ENCODE data around the gene ZNF474. TPM values are rescaled to one million over a fixed set of nuclear protein-coding genes. Genes with fewer than 3 reads are reported as not detected.

Gene ZNF474
- total and polyA plus RNA-seq, 2 of the 4 experiments (the other 2 are of a cell fraction), result 0.24 to 0.54 TPM

DNA sequence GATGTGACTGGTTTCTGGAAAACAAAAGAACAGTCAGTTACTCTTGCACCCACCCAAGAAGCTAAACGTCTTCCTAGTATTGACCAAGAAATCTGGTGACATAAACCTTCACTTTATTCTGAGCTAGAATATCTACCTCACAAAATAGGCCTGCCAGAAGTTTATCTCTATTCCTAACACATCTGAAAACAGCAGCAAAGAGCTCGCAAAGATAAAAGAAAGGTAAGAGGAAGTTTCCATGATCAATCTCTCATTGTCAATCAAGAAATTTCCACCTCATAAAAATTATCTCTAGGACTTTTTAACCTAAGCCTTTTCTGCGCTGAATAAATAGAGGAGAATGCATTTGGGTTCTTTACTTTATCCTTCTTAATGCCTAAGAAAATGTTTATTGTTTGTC lies 17.3 kb upstream of the ZNF474 start:
- CTCF ChIA-PET, result interaction anchor here (0.6 to 1.4 kb wide), 3 partner anchors 8 to 44 kb away, joined by 3 read pairs; no protein-coding TSS in a partner anchor
- H4K91ac ChIP-seq (ENCODE audit: insufficient read depth, low read depth, low read length), result no peak overlapping the region
- H3K23ac ChIP-seq (ENCODE audit: low read depth, low read length), result no peak overlapping the region
- peaks cover 3% of the 10 kb centered on the region; the same call in 1 of the 2 replicates for H3K4me1 ChIP-seq (ENCODE audit: control insufficient read depth, insufficient read depth, low read length)
- H3K18ac ChIP-seq (ENCODE audit: low read depth, low read length), result no peak overlapping the region
- H2BK20ac ChIP-seq (ENCODE audit: low read depth, low read length), result no peak overlapping the region
- POLR2A ChIA-PET (ENCODE audit: unreplicated experiment), result no interaction called here
- no TSS peak for BruUV-seq (replicated peaks)
- no peak overlapping the region for H3K14ac ChIP-seq (replicated peaks; ENCODE audit: low read depth, low read length)
- H4K8ac ChIP-seq (ENCODE audit: low read depth in 2 of 2, low read length in 2 of 2), result no peak overlapping the region
- no peak overlapping the region for H2AK9ac ChIP-seq (replicated peaks; ENCODE audit: low read depth, low read length, poor library complexity)
- H2AK5ac ChIP-seq (ENCODE audit: low read depth, low read length), result no peak overlapping the region
- no peaks in the 10 kb centered on the region for H4K20me1 ChIP-seq (ENCODE audit: insufficient read depth, low read length)
- no CpG with 5 or more reads among the region's 3 CpGs for WGBS, 2 experiments (ENCODE audit: extremely low coverage in 2 of 2, insufficient read length in 1 of 2)
- H3K27me3 ChIP-seq (ENCODE audit: control insufficient read depth, insufficient read depth, low read length), result no peaks in the 10 kb centered on the region
- no peaks in the 10 kb centered on the region for H3K9me3 ChIP-seq (ENCODE audit: control insufficient read depth, insufficient read depth, low read length)
- in situ Hi-C loops (cut with MboI; ENCODE audit: low sequenced_read_pairs) (no loop called here), intact Hi-C loops (cut with micrococcal nuclease) (no loop called here), dilution Hi-C loops (cut with HindIII; ENCODE audit: low sequenced_read_pairs, unreplicated experiment) (no loop called here)
- no peak overlapping the region for H4K5ac ChIP-seq (ENCODE audit: low read depth, low read length)
- ATAC-seq (ENCODE audit: low read depth), result no peak
- no peak overlapping the region for H3K9ac ChIP-seq (ENCODE audit: low read depth, low read length)
- H3K56ac ChIP-seq (ENCODE audit: extremely low read depth, insufficient read depth, low read length), result no peak overlapping the region
- DNase-seq, result no peak
- no peak overlapping the region for H3K4ac ChIP-seq (ENCODE audit: low read depth, low read length)
- H3K27ac ChIP-seq (ENCODE audit: insufficient read depth, low read length), result no peak overlapping the region
- no peaks in the 10 kb centered on the region for H3K36me3 ChIP-seq (ENCODE audit: control insufficient read depth, insufficient read depth, low read length)
- H2AFZ ChIP-seq (replicated peaks; ENCODE audit: low read length, poor library complexity), result no peak overlapping the region
- 0 out of 2 replicates have a peak, but pooled peaks cover 3% of the 10 kb centered on the region for H3K9me1 ChIP-seq (ENCODE audit: insufficient read depth, low read length)
- H2BK120ac ChIP-seq (ENCODE audit: low read depth, low read length), result no peak overlapping the region
- no peak overlapping the region for H2BK5ac ChIP-seq (ENCODE audit: low read depth, low read length, poor library complexity, severe bottlenecking)
- H3K79me1 ChIP-seq (ENCODE audit: low read depth in 1 of 2, low read length in 2 of 2), result no peaks in the 10 kb centered on the region
- TF ChIP-seq, protein P1, sequence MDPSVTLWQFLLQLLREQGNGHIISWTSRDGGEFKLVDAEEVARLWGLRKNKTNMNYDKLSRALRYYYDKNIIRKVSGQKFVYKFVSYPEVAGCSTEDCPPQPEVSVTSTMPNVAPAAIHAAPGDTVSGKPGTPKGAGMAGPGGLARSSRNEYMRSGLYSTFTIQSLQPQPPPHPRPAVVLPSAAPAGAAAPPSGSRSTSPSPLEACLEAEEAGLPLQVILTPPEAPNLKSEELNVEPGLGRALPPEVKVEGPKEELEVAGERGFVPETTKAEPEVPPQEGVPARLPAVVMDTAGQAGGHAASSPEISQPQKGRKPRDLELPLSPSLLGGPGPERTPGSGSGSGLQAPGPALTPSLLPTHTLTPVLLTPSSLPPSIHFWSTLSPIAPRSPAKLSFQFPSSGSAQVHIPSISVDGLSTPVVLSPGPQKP (IDR thresholded peaks at IDR 0.05; ENCODE audit: borderline replicate concordance, low read depth, low read length), result no peak
- TF ChIP-seq RAD21 (IDR thresholded peaks at IDR 0.05; ENCODE audit: low read length) (no peak), SMC3 (IDR thresholded peaks at IDR 0.05; ENCODE audit: low read depth, low read length) (no peak), MXI1 (IDR thresholded peaks at IDR 0.05; ENCODE audit: borderline replicate concordance, low read depth, low read length) (no peak), RFX5 (IDR thresholded peaks at IDR 0.05; ENCODE audit: low read depth, low read length) (no peak), NFE2L2 (IDR thresholded peaks at IDR 0.05; ENCODE audit: low read depth, low read length) (no peak), CEBPB (IDR thresholded peaks at IDR 0.05; ENCODE audit: low read depth, low read length) (no peak), MAFK (IDR thresholded peaks at IDR 0.05; ENCODE audit: low read depth, low read length) (no peak), BHLHE40 (IDR thresholded peaks at IDR 0.05; ENCODE audit: low read depth, low read length) (no peak), FOS (IDR thresholded peaks at IDR 0.05; ENCODE audit: low read depth, low read length) (no peak), MAZ (IDR thresholded peaks at IDR 0.05; ENCODE audit: borderline replicate concordance, low read depth, low read length) (no peak), POLR2A (IDR thresholded peaks at IDR 0.05; ENCODE audit: low read depth, low read length) (no peak), CHD1 (IDR thresholded peaks at IDR 0.05; ENCODE audit: low read depth, low read length) (no peak), RCOR1 (IDR thresholded peaks at IDR 0.05; ENCODE audit: insufficient replicate concordance, low read length) (no peak)
- TF ChIP-seq, protein P2, sequence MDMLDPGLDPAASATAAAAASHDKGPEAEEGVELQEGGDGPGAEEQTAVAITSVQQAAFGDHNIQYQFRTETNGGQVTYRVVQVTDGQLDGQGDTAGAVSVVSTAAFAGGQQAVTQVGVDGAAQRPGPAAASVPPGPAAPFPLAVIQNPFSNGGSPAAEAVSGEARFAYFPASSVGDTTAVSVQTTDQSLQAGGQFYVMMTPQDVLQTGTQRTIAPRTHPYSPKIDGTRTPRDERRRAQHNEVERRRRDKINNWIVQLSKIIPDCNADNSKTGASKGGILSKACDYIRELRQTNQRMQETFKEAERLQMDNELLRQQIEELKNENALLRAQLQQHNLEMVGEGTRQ (IDR thresholded peaks at IDR 0.05; ENCODE audit: low read depth, low read length), result no peak
- TF ChIP-seq, protein P3, sequence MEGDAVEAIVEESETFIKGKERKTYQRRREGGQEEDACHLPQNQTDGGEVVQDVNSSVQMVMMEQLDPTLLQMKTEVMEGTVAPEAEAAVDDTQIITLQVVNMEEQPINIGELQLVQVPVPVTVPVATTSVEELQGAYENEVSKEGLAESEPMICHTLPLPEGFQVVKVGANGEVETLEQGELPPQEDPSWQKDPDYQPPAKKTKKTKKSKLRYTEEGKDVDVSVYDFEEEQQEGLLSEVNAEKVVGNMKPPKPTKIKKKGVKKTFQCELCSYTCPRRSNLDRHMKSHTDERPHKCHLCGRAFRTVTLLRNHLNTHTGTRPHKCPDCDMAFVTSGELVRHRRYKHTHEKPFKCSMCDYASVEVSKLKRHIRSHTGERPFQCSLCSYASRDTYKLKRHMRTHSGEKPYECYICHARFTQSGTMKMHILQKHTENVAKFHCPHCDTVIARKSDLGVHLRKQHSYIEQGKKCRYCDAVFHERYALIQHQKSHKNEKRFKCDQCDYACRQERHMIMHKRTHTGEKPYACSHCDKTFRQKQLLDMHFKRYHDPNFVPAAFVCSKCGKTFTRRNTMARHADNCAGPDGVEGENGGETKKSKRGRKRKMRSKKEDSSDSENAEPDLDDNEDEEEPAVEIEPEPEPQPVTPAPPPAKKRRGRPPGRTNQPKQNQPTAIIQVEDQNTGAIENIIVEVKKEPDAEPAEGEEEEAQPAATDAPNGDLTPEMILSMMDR (conservative IDR thresholded peaks at IDR 0.05; ENCODE audit: low read depth, low read length), result no peak
- H2BK15ac ChIP-seq (ENCODE audit: low read depth, low read length), result no peak overlapping the region
- H3K4me2 ChIP-seq (ENCODE audit: low read depth, low read length), result no peak overlapping the region
- H3K4me3 ChIP-seq (ENCODE audit: insufficient read depth, low read depth, low read length), result no peak overlapping the region
